IPS-15b (cell line): ENCODE data around the gene ACAD8.

ENCODE experiments used
- H3K27me3 ChIP-seq: one replicate; pipeline ENCODE4 v1.6.1; 2013; ENCODE audit warnings: low read length; ENCODE audit not compliant: control insufficient read depth, insufficient read depth
- H3K36me3 ChIP-seq: one replicate; pipeline ENCODE4 v1.6.1; 2013; ENCODE audit warnings: low read length; ENCODE audit not compliant: control insufficient read depth, insufficient read depth
- H3K4me1 ChIP-seq: one replicate; pipeline ENCODE4 v1.6.1; 2013; ENCODE audit warnings: mild to moderate bottlenecking, low read length; ENCODE audit not compliant: control insufficient read depth, insufficient read depth
- H3K4me3 ChIP-seq: one replicate; pipeline ENCODE4 v1.5.1; 2013; ENCODE audit warnings: low read depth, low read length
- H3K9ac ChIP-seq: one replicate; pipeline ENCODE4 v1.6.1; 2013; ENCODE audit warnings: low read depth, mild to moderate bottlenecking, low read length
- H3K9me3 ChIP-seq: one replicate; pipeline ENCODE4 v1.6.1; 2013; ENCODE audit warnings: mild to moderate bottlenecking, low read length; ENCODE audit not compliant: control insufficient read depth, insufficient read depth

The ACAD8 gene

DNA sequence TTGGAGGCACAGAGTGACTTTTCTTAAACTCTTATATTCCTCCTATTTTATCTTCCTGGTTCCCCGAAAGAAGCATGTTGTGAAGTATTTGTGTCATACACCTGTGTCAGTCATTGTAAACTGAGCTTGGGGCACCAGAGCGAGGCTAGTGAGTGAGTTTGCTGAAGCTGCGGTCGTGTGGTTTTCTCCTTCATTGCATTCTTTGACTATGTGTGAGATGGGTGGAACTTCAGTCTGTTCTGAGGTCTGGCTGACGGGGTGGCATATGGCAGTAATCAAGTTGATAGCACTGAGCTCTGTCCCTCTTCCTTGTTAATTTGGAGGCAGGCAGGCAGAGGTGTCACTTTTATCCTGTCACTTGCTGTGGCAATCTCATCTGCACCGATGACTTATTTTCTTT, 24.7 kb upstream of the ACAD8 start:
- Histone ChIP-seq H3K9me3 (no peaks in the 10 kb centered on the region), H3K4me1 (peaks cover 7% of the 10 kb centered on the region), H3K4me3 (no peak overlapping the region), H3K36me3 (no peaks in the 10 kb centered on the region), H3K27me3 (peaks cover 5% of the 10 kb centered on the region), H3K9ac (no peak overlapping the region)

- H3K9ac ChIP-seq: no peak overlapping the region
- H3K4me1 ChIP-seq: peaks cover 7% of the 10 kb centered on the region
- H3K36me3 ChIP-seq: no peaks in the 10 kb centered on the region
- H3K27me3 ChIP-seq: peaks cover 5% of the 10 kb centered on the region
- H3K4me3 ChIP-seq: no peak overlapping the region
- no peaks in the 10 kb centered on the region for H3K9me3 ChIP-seq
Measured at GRCh38 chr11:134229126-134229790, 24.1 kb upstream of the ACAD8 start.

DNA sequence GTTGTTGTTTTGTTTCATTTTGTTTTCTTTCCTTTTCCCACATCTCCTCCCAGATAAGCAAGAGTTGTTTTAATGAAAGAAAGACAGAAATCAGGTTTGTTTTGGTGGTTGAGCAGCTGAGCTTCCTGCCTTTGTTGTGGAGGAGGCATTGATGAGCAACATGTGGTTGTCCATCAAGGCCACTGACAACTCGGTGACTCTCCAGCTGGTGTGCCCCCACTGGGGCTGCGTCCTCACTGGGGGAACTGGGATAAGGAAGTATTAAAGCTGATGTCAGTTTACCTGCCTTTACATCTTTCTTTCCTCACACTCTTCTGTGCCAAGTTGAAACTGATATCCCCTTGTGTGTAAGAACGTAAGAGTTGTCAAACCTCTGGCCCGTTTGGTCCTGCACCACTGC, 23.0 kb upstream of the ACAD8 start:
- peaks cover 7% of the 10 kb centered on the region for H3K4me1 ChIP-seq
- H3K27me3 ChIP-seq: peaks cover 5% of the 10 kb centered on the region
- H3K36me3 ChIP-seq: no peaks in the 10 kb centered on the region
- no peak overlapping the region for H3K4me3 ChIP-seq
- no peak overlapping the region for H3K9ac ChIP-seq
- no peaks in the 10 kb centered on the region for H3K9me3 ChIP-seq

GRCh38 chr11:134231958-134232659, 21.3 kb upstream of the ACAD8 start:
- no peaks in the 10 kb centered on the region for H3K27me3 ChIP-seq

GRCh38 chr11:134233729-134234179, 19.6 kb upstream of the ACAD8 start:
- H3K9ac ChIP-seq: no peak overlapping the region
- no peaks in the 10 kb centered on the region for H3K4me1 ChIP-seq
- no peaks in the 10 kb centered on the region for H3K36me3 ChIP-seq
- no peak overlapping the region for H3K4me3 ChIP-seq
- H3K9me3 ChIP-seq: no peaks in the 10 kb centered on the region
- H3K27me3 ChIP-seq: no peaks in the 10 kb centered on the region

More at GRCh38 chr11:134231958-134232659, 21.3 kb upstream of the ACAD8 start:
- no peaks in the 10 kb centered on the region for H3K4me1 ChIP-seq
- no peaks in the 10 kb centered on the region for H3K9me3 ChIP-seq
- H3K4me3 ChIP-seq: no peak overlapping the region
- H3K36me3 ChIP-seq: no peaks in the 10 kb centered on the region
- H3K9ac ChIP-seq: no peak overlapping the region

DNA sequence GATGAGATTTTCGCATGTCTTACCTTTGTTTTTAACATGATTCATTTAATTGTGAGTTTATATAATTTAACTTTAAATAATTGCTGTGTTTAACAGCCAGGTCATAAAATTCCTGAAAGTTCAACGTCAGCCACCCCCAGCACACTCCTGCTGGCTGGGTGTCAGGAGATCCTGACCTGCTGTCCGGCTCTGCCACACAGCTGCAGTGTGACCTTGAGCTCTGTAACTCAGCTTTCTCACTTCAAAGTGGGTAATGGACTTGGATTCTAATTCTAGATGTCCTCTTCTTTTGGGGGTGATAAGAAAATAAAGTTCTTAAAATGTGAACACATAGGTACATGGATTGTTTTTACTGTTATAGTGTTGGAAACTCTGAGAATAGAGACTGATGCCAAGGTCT, 18.0 kb upstream of the ACAD8 start:
- Histone ChIP-seq H3K36me3 (no peaks in the 10 kb centered on the region), H3K4me3 (no peak overlapping the region), H3K9ac (no peak overlapping the region), H3K9me3 (no peaks in the 10 kb centered on the region), H3K27me3 (no peaks in the 10 kb centered on the region), H3K4me1 (no peaks in the 10 kb centered on the region)

DNA sequence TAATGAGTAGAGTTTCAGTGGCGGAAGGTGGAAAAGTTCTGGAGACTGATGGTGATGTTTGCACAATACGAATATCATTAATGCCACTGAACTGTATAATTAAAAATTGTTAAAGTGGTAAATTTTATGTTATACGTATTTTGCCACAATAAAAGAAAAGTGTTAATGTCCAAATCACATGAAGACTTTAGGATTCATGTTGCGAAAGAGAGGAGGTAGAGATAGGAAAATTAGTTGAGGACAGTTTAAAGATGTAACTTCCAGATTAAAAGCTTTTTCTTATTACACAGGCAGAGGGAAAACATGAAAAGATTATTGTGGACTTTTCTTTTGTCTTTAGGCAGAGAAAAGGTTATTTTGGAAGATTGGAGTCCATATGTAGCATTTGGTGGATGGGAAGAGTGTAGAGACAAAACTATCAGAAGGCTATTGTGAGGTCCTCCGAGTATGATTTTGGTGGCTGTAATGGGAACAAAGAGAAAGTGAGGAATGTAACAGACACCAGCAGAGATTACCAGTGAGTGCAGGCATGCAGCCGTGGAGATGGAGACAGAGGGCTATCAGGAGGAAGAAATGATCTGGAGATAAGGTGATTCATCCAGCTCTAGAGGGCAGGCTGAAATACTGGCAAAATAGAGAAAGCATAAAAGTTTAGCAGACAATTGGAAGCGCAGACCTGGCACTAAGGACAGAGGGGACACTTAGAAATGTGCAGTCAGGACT, 16.4 kb upstream of the ACAD8 start:
- Histone ChIP-seq H3K36me3 (peaks cover 3% of the 10 kb centered on the region), H3K4me1 (no peaks in the 10 kb centered on the region), H3K27me3 (no peaks in the 10 kb centered on the region), H3K9ac (no peak overlapping the region), H3K9me3 (no peaks in the 10 kb centered on the region), H3K4me3 (no peak overlapping the region)

- Histone ChIP-seq H3K4me3 (no peak overlapping the region), H3K9ac (no peak overlapping the region), H3K27me3 (no peaks in the 10 kb centered on the region), H3K4me1 (no peaks in the 10 kb centered on the region), H3K9me3 (no peaks in the 10 kb centered on the region), H3K36me3 (peaks cover 3% of the 10 kb centered on the region)
Measured at GRCh38 chr11:134237557-134237922, 15.8 kb upstream of the ACAD8 start.

DNA sequence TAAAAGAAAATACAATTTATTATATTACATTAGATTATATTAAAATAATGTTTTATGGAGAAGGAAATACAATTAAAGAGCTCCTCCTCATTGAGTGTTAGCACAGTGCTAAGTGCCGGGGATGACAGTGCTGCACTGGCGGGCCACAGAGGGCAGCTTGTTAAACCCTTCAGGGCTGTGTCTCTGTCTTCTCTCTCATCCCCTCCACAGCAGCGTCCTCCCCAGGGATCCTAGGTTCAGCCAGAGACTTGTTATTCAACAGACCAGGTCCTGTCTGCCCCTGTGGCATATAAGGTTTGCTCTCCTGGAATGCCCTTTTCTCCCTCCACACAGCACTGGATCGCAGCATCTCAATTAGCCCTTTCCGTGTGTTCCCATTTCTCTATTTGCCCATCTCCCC, 14.4 kb upstream of the ACAD8 start:
- peaks cover 8% of the 10 kb centered on the region for H3K36me3 ChIP-seq
- H3K9ac ChIP-seq: no peak overlapping the region
- H3K27me3 ChIP-seq: no peaks in the 10 kb centered on the region
- H3K4me3 ChIP-seq: no peak overlapping the region
- no peaks in the 10 kb centered on the region for H3K9me3 ChIP-seq
- H3K4me1 ChIP-seq: no peaks in the 10 kb centered on the region

DNA sequence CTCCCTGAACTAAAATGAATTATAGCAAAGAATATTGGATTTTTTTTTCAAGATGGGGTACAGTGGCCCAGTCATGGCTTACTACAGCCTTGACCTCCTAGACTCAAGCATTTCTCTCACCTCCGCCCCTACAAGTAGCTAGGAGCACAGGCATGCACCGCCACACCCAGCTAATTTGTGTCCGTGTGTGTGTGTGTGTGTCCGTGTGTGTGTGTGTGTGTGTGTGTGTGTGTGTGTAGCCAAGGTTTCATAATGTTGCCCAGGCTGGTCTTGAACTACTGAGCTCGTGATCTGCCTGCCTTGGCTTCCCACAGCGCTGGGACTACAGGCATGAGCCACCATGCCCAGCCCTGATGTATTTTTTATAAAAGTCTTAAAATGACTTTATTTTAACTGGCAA, 12.8 kb upstream of the ACAD8 start:
- Histone ChIP-seq H3K27me3 (no peaks in the 10 kb centered on the region), H3K4me1 (no peaks in the 10 kb centered on the region), H3K9ac (no peak overlapping the region), H3K4me3 (no peak overlapping the region), H3K36me3 (peaks cover 16% of the 10 kb centered on the region), H3K9me3 (no peaks in the 10 kb centered on the region)

- H3K9me3 ChIP-seq: no peaks in the 10 kb centered on the region
Measured at GRCh38 chr11:134242376-134242775, 11.0 kb upstream of the ACAD8 start.

GRCh38 chr11:134243913-134244312, 9.5 kb upstream of the ACAD8 start:
- Histone ChIP-seq H3K4me3 (no peak overlapping the region), H3K9ac (no peak overlapping the region), H3K36me3 (peaks cover 30% of the 10 kb centered on the region), H3K9me3 (no peaks in the 10 kb centered on the region), H3K4me1 (no peaks in the 10 kb centered on the region), H3K27me3 (no peaks in the 10 kb centered on the region)

More at GRCh38 chr11:134242376-134242775, 11.0 kb upstream of the ACAD8 start:
- Histone ChIP-seq H3K9ac (no peak overlapping the region), H3K27me3 (no peaks in the 10 kb centered on the region), H3K4me3 (no peak overlapping the region), H3K36me3 (peaks cover 30% of the 10 kb centered on the region), H3K4me1 (no peaks in the 10 kb centered on the region)
